ENCODE results near the gene ZCRB1.

ZCRB1 gene

GRCh38 chr12:42266579-42267230, 59.2 kb downstream of the ZCRB1 start:
- no peak overlapping the region for H3K27ac ChIP-seq
- no peak for TF ChIP-seq ZFX (IDR thresholded peaks at IDR 0.05; ENCODE audit: borderline replicate concordance)
- no peak for TF ChIP-seq CTCF (IDR thresholded peaks at IDR 0.05)

GRCh38 chr12:42262271-42262670, 63.6 kb downstream of the ZCRB1 start:
- H3K27ac ChIP-seq: no peak overlapping the region

More at GRCh38 chr12:42262271-42262670, 63.6 kb downstream of the ZCRB1 start:
- TF ChIP-seq CTCF (IDR thresholded peaks at IDR 0.05) (no peak), ZFX (IDR thresholded peaks at IDR 0.05; ENCODE audit: borderline replicate concordance) (no peak)
